ENCODE data around the gene MYO1B. TPM values are rescaled to one million over a fixed set of nuclear protein-coding genes. Genes with fewer than 3 reads are reported as not detected.
A peak's percentile ranks its signal among the peaks of the same experiment; 100 is the strongest.

MYO1B gene
- total RNA-seq, 1 donor from 2014 or later, result 157 TPM

DNA sequence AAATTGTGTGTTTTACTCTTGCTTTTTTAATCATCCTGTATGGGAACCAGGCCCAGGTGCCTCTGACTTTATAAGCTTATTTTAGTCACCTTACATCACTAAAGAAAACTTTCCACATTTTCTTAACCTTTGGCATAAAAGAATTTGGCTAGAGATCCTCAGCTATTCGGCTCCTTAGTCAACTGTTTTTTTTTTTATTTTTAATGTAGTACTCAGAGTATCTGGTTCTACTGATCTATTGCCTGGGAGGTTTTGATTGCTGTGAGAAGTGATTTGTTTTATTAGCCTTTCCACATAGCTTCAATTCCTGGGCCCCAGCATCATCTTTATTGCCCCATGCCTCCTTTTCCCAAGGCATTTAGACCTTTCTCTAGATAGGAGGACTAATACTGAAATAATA, 121.0 kb downstream of the MYO1B start:
- no peaks in the 10 kb centered on the region for H3K9me3 Mint-ChIP-seq (ENCODE audit: low read depth)
- no peaks in the 10 kb centered on the region for H3K27me3 Mint-ChIP-seq
- H3K4me3 Mint-ChIP-seq (ENCODE audit: low read depth), result no peak overlapping the region
- no peak overlapping the region for H3K27ac Mint-ChIP-seq
- H3K4me1 Mint-ChIP-seq (ENCODE audit: low read depth), result no peaks in the 10 kb centered on the region
- TF ChIP-seq, protein P1, sequence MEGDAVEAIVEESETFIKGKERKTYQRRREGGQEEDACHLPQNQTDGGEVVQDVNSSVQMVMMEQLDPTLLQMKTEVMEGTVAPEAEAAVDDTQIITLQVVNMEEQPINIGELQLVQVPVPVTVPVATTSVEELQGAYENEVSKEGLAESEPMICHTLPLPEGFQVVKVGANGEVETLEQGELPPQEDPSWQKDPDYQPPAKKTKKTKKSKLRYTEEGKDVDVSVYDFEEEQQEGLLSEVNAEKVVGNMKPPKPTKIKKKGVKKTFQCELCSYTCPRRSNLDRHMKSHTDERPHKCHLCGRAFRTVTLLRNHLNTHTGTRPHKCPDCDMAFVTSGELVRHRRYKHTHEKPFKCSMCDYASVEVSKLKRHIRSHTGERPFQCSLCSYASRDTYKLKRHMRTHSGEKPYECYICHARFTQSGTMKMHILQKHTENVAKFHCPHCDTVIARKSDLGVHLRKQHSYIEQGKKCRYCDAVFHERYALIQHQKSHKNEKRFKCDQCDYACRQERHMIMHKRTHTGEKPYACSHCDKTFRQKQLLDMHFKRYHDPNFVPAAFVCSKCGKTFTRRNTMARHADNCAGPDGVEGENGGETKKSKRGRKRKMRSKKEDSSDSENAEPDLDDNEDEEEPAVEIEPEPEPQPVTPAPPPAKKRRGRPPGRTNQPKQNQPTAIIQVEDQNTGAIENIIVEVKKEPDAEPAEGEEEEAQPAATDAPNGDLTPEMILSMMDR (IDR thresholded peaks at IDR 0.05; ENCODE audit: unreplicated experiment), result no peak
- peaks cover 37% of the 10 kb centered on the region for H3K36me3 Mint-ChIP-seq (ENCODE audit: insufficient read depth)
- no peak for DNase-seq (ENCODE audit: low spot score, unreplicated experiment)

DNA sequence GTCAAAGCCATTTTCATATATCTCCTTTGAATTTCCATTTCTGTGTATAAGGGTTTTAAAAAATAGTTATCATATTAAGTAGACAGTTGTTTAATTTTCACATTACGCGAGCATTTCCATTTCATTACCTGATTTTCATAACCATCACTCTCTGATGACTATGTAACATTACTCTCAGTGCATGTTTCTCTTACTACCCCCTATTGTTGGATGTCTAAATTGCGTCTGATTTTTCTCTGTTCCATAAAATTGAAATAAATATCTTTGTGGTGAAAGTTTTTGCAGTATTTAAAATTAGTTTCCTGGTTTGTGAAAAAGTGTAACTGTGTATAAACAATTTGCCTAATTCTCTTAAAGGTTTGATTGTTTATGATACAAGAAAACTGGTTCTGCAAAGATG, 123.8 kb downstream of the MYO1B start:
- Mint-ChIP-seq H3K27me3 (no peaks in the 10 kb centered on the region), H3K4me1 (ENCODE audit: low read depth) (no peaks in the 10 kb centered on the region), H3K9me3 (ENCODE audit: low read depth) (no peaks in the 10 kb centered on the region), H3K36me3 (ENCODE audit: insufficient read depth) (peaks cover 32% of the 10 kb centered on the region), H3K4me3 (ENCODE audit: low read depth) (no peak overlapping the region), H3K27ac (no peak overlapping the region)
- DNase-seq (ENCODE audit: low spot score, unreplicated experiment), result no peak
- TF ChIP-seq, protein P1 (IDR thresholded peaks at IDR 0.05; ENCODE audit: unreplicated experiment), result peak; percentile 42

DNA sequence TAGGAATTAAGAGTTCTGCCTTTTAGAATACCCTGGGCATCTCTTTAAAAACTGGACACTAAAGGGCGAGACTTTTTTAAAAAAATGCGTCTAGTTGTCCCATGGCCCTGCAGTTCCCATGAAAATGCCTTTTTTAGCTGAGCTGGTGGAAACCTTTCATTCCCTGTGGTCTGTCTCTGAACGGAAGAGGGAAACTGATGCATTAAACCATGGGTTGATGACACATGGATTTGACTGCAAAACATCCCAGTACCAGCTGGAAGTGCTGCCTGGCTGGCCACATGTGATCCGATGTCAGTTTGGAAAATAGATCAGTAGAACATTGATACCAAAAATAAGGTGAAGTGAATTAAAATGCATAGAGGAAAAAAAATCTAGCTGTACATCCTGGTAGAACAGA, 129.2 kb downstream of the MYO1B start:
- Mint-ChIP-seq H3K27ac (no peak overlapping the region), H3K27me3 (no peaks in the 10 kb centered on the region), H3K36me3 (ENCODE audit: insufficient read depth) (peaks cover 25% of the 10 kb centered on the region), H3K4me3 (ENCODE audit: low read depth) (no peak overlapping the region), H3K4me1 (ENCODE audit: low read depth) (peaks cover 19% of the 10 kb centered on the region), H3K9me3 (ENCODE audit: low read depth) (no peaks in the 10 kb centered on the region)
- no peak for DNase-seq (ENCODE audit: low spot score, unreplicated experiment)
- TF ChIP-seq, protein P1 (IDR thresholded peaks at IDR 0.05; ENCODE audit: unreplicated experiment), result no peak

DNA sequence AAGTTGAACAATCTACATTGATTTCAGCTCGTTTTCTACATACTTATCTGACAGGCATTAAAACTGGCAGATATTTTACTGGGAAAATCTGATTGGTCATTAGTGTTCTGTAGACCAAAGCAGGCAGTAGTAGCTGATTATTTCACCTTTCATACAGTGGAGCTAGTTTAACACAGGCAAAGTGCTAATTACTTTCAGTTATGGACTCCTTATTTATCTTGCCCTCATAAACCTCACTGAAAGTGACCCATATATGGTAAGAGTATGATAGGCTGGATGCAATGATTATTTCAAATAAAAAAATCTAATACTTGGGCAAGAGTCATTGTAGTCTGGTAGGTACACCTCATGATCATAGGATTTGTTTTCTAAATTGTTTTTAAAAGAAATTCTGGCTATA, 129.7 kb downstream of the MYO1B start:
- Mint-ChIP-seq H3K4me1 (ENCODE audit: low read depth) (peaks cover 24% of the 10 kb centered on the region), H3K4me3 (ENCODE audit: low read depth) (no peak overlapping the region), H3K27ac (no peak overlapping the region), H3K36me3 (ENCODE audit: insufficient read depth) (peaks cover 25% of the 10 kb centered on the region), H3K27me3 (no peaks in the 10 kb centered on the region), H3K9me3 (ENCODE audit: low read depth) (no peaks in the 10 kb centered on the region)
- no peak for DNase-seq (ENCODE audit: low spot score, unreplicated experiment)
- TF ChIP-seq, protein P1 (IDR thresholded peaks at IDR 0.05; ENCODE audit: unreplicated experiment), result no peak

DNA sequence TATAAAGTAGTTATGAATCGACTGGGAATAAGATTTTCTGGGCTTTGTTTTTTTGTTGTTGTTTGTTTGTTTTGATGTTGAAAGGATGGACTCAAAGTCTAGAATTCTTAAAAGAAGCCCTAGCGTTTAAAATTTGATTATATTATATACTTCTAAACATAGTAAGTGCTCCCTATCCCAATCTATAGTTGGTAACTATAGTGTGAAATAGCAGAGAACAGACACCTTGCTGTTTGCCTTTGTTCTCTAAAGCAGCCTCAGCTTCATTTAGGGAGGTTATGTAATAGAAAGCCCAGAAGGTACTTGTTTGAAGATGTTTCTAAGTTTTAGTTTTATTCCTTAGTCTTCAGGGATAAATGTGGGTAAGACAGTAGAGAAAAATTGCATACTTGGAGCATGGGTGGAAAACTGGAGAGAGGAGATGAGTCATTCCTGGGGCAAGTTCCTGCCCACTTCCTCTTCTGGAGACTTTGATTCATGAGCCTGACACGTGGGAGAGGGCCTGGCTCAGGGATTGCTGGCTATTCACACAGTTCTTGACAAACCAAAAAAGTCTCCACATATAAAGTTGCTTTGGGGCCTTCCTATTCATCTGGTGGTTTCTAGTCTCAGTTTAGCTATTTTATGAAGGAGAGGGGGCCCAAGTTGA, 131.9 kb downstream of the MYO1B start:
- TF ChIP-seq, protein P1 (IDR thresholded peaks at IDR 0.05; ENCODE audit: unreplicated experiment), result no peak
- H3K4me3 Mint-ChIP-seq (ENCODE audit: low read depth), result no peak overlapping the region
- H3K27ac Mint-ChIP-seq, result peak overlapping the region; percentile 57
- H3K9me3 Mint-ChIP-seq (ENCODE audit: low read depth), result no peaks in the 10 kb centered on the region
- H3K36me3 Mint-ChIP-seq (ENCODE audit: insufficient read depth), result peaks cover 16% of the 10 kb centered on the region
- no peak for DNase-seq (ENCODE audit: low spot score, unreplicated experiment)
- peaks cover 40% of the 10 kb centered on the region for H3K4me1 Mint-ChIP-seq (ENCODE audit: low read depth)
- H3K27me3 Mint-ChIP-seq, result no peaks in the 10 kb centered on the region

Measured in progenitor cell of endocrine pancreas (in vitro differentiated cells).